H1 (cell line): Measurements from ENCODE around the gene TIMP4. TPM values are rescaled to one million over a fixed set of nuclear protein-coding genes. Genes with fewer than 3 reads are reported as not detected.

Experiments used
- ASH2L ChIP-seq: fragments of 200-600, 300-600 bp; sonication (generic); IDR thresholded peaks from one replicate; pipeline ENCODE4 v1.7.1; 2017; ENCODE audit warnings: low read length
- CEBPB ChIP-seq: IDR thresholded peaks from 2 replicates; pipeline ENCODE4 v1.6.1; 2012; ENCODE audit warnings: low read depth, low read length
- CTBP2 ChIP-seq: IDR thresholded peaks from 2 replicates; pipeline ENCODE4 v1.7.0; 2011; ENCODE audit warnings: borderline replicate concordance, mild to moderate bottlenecking, moderate library complexity, mixed read lengths, low read length; ENCODE audit not compliant: insufficient read depth, insufficient read length
- EP300 ChIP-seq, 2 experiments: IDR thresholded peaks; 1 replicate in 1 of 2; 2 replicates in 1 of 2; pipeline ENCODE4 v1.6.1; 2011 to 2012; ENCODE audit warnings: low read depth in 2 of 2, low read length in 2 of 2, mild to moderate bottlenecking in 2 of 2, borderline replicate concordance in 1 of 2, inconsistent platforms in 1 of 2, moderate library complexity in 1 of 2
- KDM4A ChIP-seq: IDR thresholded peaks from one replicate; pipeline ENCODE4 v1.7.1; 2012; ENCODE audit warnings: low read depth, mild to moderate bottlenecking, moderate library complexity, low read length, inconsistent platforms; ENCODE audit not compliant: severe bottlenecking
- KDM5A ChIP-seq: fragments of 200-600 bp; IDR thresholded peaks from 2 replicates; pipeline ENCODE4 v1.7.1; 2012; ENCODE audit warnings: mild to moderate bottlenecking, low read length, inconsistent platforms, mixed read lengths
- MAFK ChIP-seq: IDR thresholded peaks from 2 replicates; pipeline ENCODE4 v1.6.1; 2012; ENCODE audit warnings: low read depth, mild to moderate bottlenecking, improper control_type of control experiment, low read length
- RFX5 ChIP-seq: IDR thresholded peaks from 2 replicates; pipeline ENCODE4 v1.6.1; 2011; ENCODE audit warnings: low read depth, low read length, improper control_type of control experiment, borderline replicate concordance
- polyA plus RNA-seq, 7 experiments: library from polyadenylated mRNA; depleted of rRNA in 3 of 7; stranded (reverse) in 5 of 7; unstranded in 2 of 7; fragments of >200 nt in 5 of 7; fragments of 200-250 nt in 2 of 7; gene quantifications; 1 replicate in 5 of 7; 2 replicates in 1 of 7; 4 replicates in 1 of 7; pipeline versions ENCODE4 v1.2.1 to v1.2.3, GENCODE V29; 2011 to 2013; ENCODE audit warnings: missing spikeins in 2 of 7, mixed read lengths in 2 of 7
- total RNA-seq: library from RNA; stranded (reverse); fragmentation: NEBNext Ultra II Directional; extraction: Animal tissue kit (Norgen Biotek cat#: 25700); gene quantifications from 2 replicates; pipeline ENCODE4 v1.2.1, GENCODE V29; 2021
- TF ChIP-seq, protein P1 (sequence below): fragments of 300-600 bp; sonication (generic); IDR thresholded peaks from 2 replicates; pipeline ENCODE4 v1.7.1; 2012; ENCODE audit warnings: low read length, moderate library complexity, mild to moderate bottlenecking, inconsistent platforms; ENCODE audit not compliant: insufficient replicate concordance

Gene TIMP4
- total and polyA plus RNA-seq, 2 of the 8 experiments (the other 6 are each of a cell fraction or from before 2014, with no cell fraction given), result 5.1 to 8.7 TPM

- TF ChIP-seq, protein P1, sequence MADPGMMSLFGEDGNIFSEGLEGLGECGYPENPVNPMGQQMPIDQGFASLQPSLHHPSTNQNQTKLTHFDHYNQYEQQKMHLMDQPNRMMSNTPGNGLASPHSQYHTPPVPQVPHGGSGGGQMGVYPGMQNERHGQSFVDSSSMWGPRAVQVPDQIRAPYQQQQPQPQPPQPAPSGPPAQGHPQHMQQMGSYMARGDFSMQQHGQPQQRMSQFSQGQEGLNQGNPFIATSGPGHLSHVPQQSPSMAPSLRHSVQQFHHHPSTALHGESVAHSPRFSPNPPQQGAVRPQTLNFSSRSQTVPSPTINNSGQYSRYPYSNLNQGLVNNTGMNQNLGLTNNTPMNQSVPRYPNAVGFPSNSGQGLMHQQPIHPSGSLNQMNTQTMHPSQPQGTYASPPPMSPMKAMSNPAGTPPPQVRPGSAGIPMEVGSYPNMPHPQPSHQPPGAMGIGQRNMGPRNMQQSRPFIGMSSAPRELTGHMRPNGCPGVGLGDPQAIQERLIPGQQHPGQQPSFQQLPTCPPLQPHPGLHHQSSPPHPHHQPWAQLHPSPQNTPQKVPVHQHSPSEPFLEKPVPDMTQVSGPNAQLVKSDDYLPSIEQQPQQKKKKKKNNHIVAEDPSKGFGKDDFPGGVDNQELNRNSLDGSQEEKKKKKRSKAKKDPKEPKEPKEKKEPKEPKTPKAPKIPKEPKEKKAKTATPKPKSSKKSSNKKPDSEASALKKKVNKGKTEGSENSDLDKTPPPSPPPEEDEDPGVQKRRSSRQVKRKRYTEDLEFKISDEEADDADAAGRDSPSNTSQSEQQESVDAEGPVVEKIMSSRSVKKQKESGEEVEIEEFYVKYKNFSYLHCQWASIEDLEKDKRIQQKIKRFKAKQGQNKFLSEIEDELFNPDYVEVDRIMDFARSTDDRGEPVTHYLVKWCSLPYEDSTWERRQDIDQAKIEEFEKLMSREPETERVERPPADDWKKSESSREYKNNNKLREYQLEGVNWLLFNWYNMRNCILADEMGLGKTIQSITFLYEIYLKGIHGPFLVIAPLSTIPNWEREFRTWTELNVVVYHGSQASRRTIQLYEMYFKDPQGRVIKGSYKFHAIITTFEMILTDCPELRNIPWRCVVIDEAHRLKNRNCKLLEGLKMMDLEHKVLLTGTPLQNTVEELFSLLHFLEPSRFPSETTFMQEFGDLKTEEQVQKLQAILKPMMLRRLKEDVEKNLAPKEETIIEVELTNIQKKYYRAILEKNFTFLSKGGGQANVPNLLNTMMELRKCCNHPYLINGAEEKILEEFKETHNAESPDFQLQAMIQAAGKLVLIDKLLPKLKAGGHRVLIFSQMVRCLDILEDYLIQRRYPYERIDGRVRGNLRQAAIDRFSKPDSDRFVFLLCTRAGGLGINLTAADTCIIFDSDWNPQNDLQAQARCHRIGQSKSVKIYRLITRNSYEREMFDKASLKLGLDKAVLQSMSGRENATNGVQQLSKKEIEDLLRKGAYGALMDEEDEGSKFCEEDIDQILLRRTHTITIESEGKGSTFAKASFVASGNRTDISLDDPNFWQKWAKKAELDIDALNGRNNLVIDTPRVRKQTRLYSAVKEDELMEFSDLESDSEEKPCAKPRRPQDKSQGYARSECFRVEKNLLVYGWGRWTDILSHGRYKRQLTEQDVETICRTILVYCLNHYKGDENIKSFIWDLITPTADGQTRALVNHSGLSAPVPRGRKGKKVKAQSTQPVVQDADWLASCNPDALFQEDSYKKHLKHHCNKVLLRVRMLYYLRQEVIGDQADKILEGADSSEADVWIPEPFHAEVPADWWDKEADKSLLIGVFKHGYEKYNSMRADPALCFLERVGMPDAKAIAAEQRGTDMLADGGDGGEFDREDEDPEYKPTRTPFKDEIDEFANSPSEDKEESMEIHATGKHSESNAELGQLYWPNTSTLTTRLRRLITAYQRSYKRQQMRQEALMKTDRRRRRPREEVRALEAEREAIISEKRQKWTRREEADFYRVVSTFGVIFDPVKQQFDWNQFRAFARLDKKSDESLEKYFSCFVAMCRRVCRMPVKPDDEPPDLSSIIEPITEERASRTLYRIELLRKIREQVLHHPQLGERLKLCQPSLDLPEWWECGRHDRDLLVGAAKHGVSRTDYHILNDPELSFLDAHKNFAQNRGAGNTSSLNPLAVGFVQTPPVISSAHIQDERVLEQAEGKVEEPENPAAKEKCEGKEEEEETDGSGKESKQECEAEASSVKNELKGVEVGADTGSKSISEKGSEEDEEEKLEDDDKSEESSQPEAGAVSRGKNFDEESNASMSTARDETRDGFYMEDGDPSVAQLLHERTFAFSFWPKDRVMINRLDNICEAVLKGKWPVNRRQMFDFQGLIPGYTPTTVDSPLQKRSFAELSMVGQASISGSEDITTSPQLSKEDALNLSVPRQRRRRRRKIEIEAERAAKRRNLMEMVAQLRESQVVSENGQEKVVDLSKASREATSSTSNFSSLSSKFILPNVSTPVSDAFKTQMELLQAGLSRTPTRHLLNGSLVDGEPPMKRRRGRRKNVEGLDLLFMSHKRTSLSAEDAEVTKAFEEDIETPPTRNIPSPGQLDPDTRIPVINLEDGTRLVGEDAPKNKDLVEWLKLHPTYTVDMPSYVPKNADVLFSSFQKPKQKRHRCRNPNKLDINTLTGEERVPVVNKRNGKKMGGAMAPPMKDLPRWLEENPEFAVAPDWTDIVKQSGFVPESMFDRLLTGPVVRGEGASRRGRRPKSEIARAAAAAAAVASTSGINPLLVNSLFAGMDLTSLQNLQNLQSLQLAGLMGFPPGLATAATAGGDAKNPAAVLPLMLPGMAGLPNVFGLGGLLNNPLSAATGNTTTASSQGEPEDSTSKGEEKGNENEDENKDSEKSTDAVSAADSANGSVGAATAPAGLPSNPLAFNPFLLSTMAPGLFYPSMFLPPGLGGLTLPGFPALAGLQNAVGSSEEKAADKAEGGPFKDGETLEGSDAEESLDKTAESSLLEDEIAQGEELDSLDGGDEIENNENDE, result no peak
- TF ChIP-seq ASH2L, result no peak
- no peak for TF ChIP-seq CEBPB
- no peak for TF ChIP-seq MAFK
- TF ChIP-seq EP300 (IDR thresholded peaks at IDR 0.05; ENCODE audit: borderline replicate concordance in 1 of 2, low read depth in 2 of 2, low read length in 2 of 2), result no peak
- TF ChIP-seq RFX5, result no peak
- TF ChIP-seq KDM4A, result no peak
- no peak for TF ChIP-seq KDM5A
- TF ChIP-seq CTBP2, result no peak
- TF ChIP-seq, all 59 proteins: peak for 0
These were observed 29.0 kb upstream of the TIMP4 start (continued) for GRCh38 chr3:12187448-12188327.
